Trophoblast cell (in vitro differentiated cells and primary cell): ENCODE measurements around the gene LRRC75B.
"Not testable (repeated sequence)": the region's sequence is repeated elsewhere in the genome, so short reads cannot be mapped to it uniquely, and the experiment has no call there.

ENCODE experiments used
- DNase-seq, 2 donors: peaks; one replicate each; pipeline ENCODE4 v3.0.0-alpha.2; 2016
- H2AFZ ChIP-seq: 2 replicates; pipeline ENCODE4 v1.6.1; 2013; ENCODE audit warnings: low read length, moderate library complexity, mild to moderate bottlenecking; ENCODE audit not compliant: insufficient read depth, poor library complexity
- H2AK5ac ChIP-seq: 2 replicates; pipeline ENCODE4 v1.6.1; 2013; ENCODE audit warnings: mild to moderate bottlenecking, low read length
- H2BK120ac ChIP-seq: 2 replicates; pipeline ENCODE4 v1.6.1; 2013; ENCODE audit warnings: low read length, mild to moderate bottlenecking, moderate library complexity; ENCODE audit not compliant: insufficient read depth, poor library complexity
- H2BK12ac ChIP-seq: 2 replicates; pipeline ENCODE4 v1.6.1; 2013; ENCODE audit warnings: mild to moderate bottlenecking, low read length, moderate library complexity
- H2BK5ac ChIP-seq: 2 replicates; pipeline ENCODE4 v1.6.1; 2013; ENCODE audit warnings: low read length, low read depth, moderate library complexity, mild to moderate bottlenecking; ENCODE audit not compliant: poor library complexity
- H3K14ac ChIP-seq: 2 replicates; pipeline ENCODE4 v1.6.1; 2013; ENCODE audit warnings: mild to moderate bottlenecking, low read length
- H3K18ac ChIP-seq: 2 replicates; pipeline ENCODE4 v1.6.1; 2013; ENCODE audit warnings: mild to moderate bottlenecking, low read length
- H3K23ac ChIP-seq: 2 replicates; pipeline ENCODE4 v1.6.1; 2013; ENCODE audit warnings: low read length
- H3K27ac ChIP-seq: 2 replicates; pipeline ENCODE4 v1.5.1; 2013; ENCODE audit warnings: low read depth, mild to moderate bottlenecking, inconsistent platforms, low read length, moderate library complexity
- H3K27me3 ChIP-seq: 2 replicates; pipeline ENCODE4 v1.6.1; 2013; ENCODE audit warnings: inconsistent platforms, mild to moderate bottlenecking, low read length, moderate library complexity; ENCODE audit not compliant: insufficient read depth
- H3K36me3 ChIP-seq, 2 experiments: 1 replicate in 1 of 2; 2 replicates in 1 of 2; pipeline ENCODE4 v1.6.1; 2013; ENCODE audit warnings: low read length in 2 of 2, mild to moderate bottlenecking in 2 of 2, moderate library complexity in 1 of 2; ENCODE audit not compliant: insufficient read depth in 2 of 2, control insufficient read depth in 1 of 2
- H3K4ac ChIP-seq: 2 replicates; pipeline ENCODE4 v1.6.1; 2013; ENCODE audit warnings: low read depth, mild to moderate bottlenecking, low read length, moderate library complexity
- H3K4me1 ChIP-seq, 2 experiments: 1 replicate in 1 of 2; 2 replicates in 1 of 2; pipeline ENCODE4 v1.6.1; 2013; ENCODE audit warnings: low read length in 2 of 2, mild to moderate bottlenecking in 2 of 2, moderate library complexity in 1 of 2; ENCODE audit not compliant: insufficient read depth in 2 of 2, control insufficient read depth in 1 of 2
- H3K4me2 ChIP-seq: 2 replicates; pipeline ENCODE4 v1.6.1; 2013; ENCODE audit warnings: inconsistent platforms, mild to moderate bottlenecking, low read length, moderate library complexity
- H3K4me3 ChIP-seq: 2 replicates; pipeline ENCODE4 v1.5.1; 2013; ENCODE audit warnings: mild to moderate bottlenecking, low read depth, low read length, inconsistent platforms
- H3K79me1 ChIP-seq: one replicate; pipeline ENCODE4 v1.6.1; 2013; ENCODE audit warnings: low read length
- H3K79me2 ChIP-seq: 2 replicates; pipeline ENCODE4 v1.6.1; 2013; ENCODE audit warnings: low read length, mild to moderate bottlenecking; ENCODE audit not compliant: control insufficient read depth, insufficient read depth, poor library complexity
- H3K9ac ChIP-seq: 2 replicates; pipeline ENCODE4 v1.6.1; 2013; ENCODE audit warnings: mild to moderate bottlenecking, low read length
- H3K9me3 ChIP-seq: 2 replicates; pipeline ENCODE4 v1.6.1; 2013; ENCODE audit warnings: low read depth, mild to moderate bottlenecking, control low read depth, inconsistent platforms, low read length; ENCODE audit not compliant: insufficient read depth
- H4K12ac ChIP-seq: 2 replicates; pipeline ENCODE4 v1.6.1; 2013; ENCODE audit warnings: low read depth, mild to moderate bottlenecking, low read length, moderate library complexity
- H4K8ac ChIP-seq: 2 replicates; pipeline ENCODE4 v1.6.1; 2013; ENCODE audit warnings: low read depth, mild to moderate bottlenecking, low read length, moderate library complexity
- H4K91ac ChIP-seq: one replicate; pipeline ENCODE4 v1.6.1; 2013; ENCODE audit warnings: low read depth, mild to moderate bottlenecking, low read length, moderate library complexity
- WGBS: extraction: QIAGEN DNeasy Blood & Tissue Kit; methylation state at CpG from one replicate; pipeline ENCODE4 v1.1.7; 2013; ENCODE audit warnings: missing lambda C conversion rate; ENCODE audit not compliant: insufficient read length, insufficient coverage; ENCODE audit errors: extremely low coverage; 5-methylcytosine and 5-hydroxymethylcytosine counted together

The LRRC75B gene

GRCh38 chr22:24629069-24629468, 36.2 kb upstream of the LRRC75B start:
- not testable (repeated sequence) for H3K4me1 ChIP-seq, H3K36me3 ChIP-seq, H3K23ac ChIP-seq, H3K4ac ChIP-seq, H3K9me3 ChIP-seq, H3K79me1 ChIP-seq, H3K27ac ChIP-seq, H3K4me3 ChIP-seq, H2BK12ac ChIP-seq, H4K91ac ChIP-seq, H2AK5ac ChIP-seq, H3K79me2 ChIP-seq, H3K14ac ChIP-seq, H3K27me3 ChIP-seq, H2BK120ac ChIP-seq, H3K4me2 ChIP-seq, H3K9ac ChIP-seq, H4K12ac ChIP-seq, H2BK5ac ChIP-seq, DNase-seq, H2AFZ ChIP-seq, H4K8ac ChIP-seq, H3K18ac ChIP-seq
- WGBS = no CpG with 5 or more reads among the region's 11 CpGs

DNA sequence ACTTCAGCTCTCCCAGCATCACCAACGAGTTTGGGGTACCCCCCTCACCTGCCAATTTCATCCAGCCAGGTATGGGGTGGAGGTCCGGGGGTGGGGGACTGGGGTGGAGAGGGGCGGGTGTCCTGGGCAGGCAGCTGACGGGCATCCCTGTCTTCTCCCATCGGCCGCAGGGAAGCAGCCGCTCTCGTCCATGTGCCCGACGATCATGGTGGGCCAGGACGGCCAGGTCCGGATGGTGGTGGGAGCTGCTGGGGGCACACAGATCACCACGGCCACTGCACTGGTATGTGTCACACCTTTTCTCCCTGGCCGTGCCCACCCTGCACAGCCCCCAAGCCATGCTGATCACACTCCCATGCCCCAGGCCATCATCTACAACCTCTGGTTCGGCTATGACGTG, 35.0 kb upstream of the LRRC75B start:
- not testable (repeated sequence) for H2AFZ ChIP-seq, H3K9ac ChIP-seq, H3K27ac ChIP-seq, H3K36me3 ChIP-seq, H3K4me2 ChIP-seq, H3K18ac ChIP-seq, H3K4ac ChIP-seq, H4K91ac ChIP-seq, H2AK5ac ChIP-seq, H3K79me1 ChIP-seq, H3K4me1 ChIP-seq, H4K8ac ChIP-seq, H4K12ac ChIP-seq, H3K23ac ChIP-seq, H2BK5ac ChIP-seq, H3K79me2 ChIP-seq, H3K4me3 ChIP-seq, H3K9me3 ChIP-seq, H3K27me3 ChIP-seq, H2BK12ac ChIP-seq, H3K14ac ChIP-seq, DNase-seq, H2BK120ac ChIP-seq
- no CpG with 5 or more reads among the region's 16 CpGs for WGBS

- not testable (repeated sequence) for H3K79me1 ChIP-seq, H3K79me2 ChIP-seq, H3K4me3 ChIP-seq, H3K18ac ChIP-seq, H3K9ac ChIP-seq, H4K8ac ChIP-seq, H3K4me2 ChIP-seq, H3K14ac ChIP-seq, H2AFZ ChIP-seq, H3K27ac ChIP-seq, H4K12ac ChIP-seq, H3K9me3 ChIP-seq, H3K4me1 ChIP-seq, H4K91ac ChIP-seq, H2BK5ac ChIP-seq, H3K36me3 ChIP-seq, H2BK120ac ChIP-seq, H3K27me3 ChIP-seq, H3K23ac ChIP-seq, H2BK12ac ChIP-seq, H2AK5ac ChIP-seq, H3K4ac ChIP-seq, DNase-seq
- WGBS = no CpG with 5 or more reads among the region's 2 CpGs
Measured at GRCh38 chr22:24622596-24622995, 29.7 kb upstream of the LRRC75B start.

- H2BK5ac ChIP-seq, H2AK5ac ChIP-seq, H3K4ac ChIP-seq, H3K79me1 ChIP-seq, H3K27ac ChIP-seq, H3K4me1 ChIP-seq, H4K91ac ChIP-seq, H2AFZ ChIP-seq, H3K4me3 ChIP-seq, H3K4me2 ChIP-seq, H3K14ac ChIP-seq, H4K12ac ChIP-seq, H3K23ac ChIP-seq, H2BK12ac ChIP-seq, H3K36me3 ChIP-seq, H2BK120ac ChIP-seq, H3K9ac ChIP-seq, H3K79me2 ChIP-seq, H4K8ac ChIP-seq, H3K18ac ChIP-seq, H3K9me3 ChIP-seq, H3K27me3 ChIP-seq, DNase-seq: not testable (repeated sequence)
- no CpG with 5 or more reads among the region's 5 CpGs for WGBS
Measured at GRCh38 chr22:24621244-24621643, 28.4 kb upstream of the LRRC75B start.
